Endothelial cell of hepatic sinusoid (primary cell): ENCODE data around the gene RBBP4.

Source experiments
- in situ Hi-C: cut with HindIII; loops from 2 replicates; pipeline ENCODE4 v1.10.0; 2017; ENCODE audit warnings: low sequenced_read_pairs

RBBP4 gene

DNA sequence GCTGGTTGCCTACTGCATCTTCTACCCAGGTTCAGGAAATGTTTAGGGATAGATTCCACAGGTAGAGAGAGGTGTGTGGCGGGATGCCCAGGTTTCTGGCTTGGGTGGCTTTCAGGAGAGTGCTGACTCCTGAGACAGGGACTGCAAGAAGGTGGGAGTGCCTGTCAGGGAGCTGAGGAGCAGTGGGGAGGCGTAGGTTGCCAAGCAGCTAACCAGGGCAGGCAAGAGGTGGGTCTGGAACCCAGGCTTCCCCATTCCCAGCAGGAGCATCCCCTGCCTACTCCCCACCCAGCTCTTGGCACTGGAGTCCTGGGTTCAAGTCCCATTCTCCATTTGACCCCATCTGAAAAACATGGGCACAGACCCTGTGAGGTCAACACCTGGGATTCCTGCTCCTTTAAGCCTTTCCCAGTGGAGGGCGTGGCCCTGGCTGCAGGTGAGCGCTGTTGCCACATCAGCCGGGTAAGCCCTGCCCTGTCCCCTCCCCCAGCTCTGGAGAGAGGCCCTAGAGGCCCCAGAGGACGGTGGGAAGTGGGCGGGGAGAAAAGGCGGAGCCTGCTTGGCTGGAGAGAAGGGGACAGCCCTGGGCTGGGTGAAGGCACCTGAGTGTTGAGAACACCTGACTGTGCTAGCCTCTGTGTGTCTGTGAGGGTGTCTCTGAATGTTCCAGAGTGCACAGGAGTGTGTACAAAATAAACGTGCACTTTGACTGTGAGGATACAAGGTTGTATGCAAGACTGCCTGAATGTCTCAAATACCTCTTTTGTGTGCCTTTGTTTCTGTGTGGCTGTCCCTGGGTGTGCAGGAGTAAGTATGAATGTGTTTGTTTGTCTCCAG lies 65.5 kb downstream of the RBBP4 start:
- in situ Hi-C loops = no loop called here

DNA sequence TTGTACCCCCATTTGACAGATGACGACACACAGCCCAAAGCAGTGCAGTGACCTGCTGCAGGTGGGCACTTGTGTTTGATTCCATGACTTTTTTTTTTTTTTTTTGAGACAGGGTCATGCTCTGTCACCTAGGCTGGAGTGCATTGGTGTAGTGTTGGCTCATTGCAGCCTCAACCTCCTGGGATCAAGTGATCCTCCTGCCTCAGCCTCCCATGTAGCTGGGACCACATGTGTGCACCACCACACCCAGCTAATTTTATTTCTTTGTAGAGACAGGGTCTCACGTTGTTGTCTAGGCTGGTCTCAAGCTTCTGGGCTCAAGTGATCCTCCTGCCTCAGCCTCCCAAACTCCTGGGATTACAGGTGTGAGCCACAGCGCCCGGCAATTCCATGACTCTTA lies 66.5 kb downstream of the RBBP4 start:
- in situ Hi-C loops = no loop called here

DNA sequence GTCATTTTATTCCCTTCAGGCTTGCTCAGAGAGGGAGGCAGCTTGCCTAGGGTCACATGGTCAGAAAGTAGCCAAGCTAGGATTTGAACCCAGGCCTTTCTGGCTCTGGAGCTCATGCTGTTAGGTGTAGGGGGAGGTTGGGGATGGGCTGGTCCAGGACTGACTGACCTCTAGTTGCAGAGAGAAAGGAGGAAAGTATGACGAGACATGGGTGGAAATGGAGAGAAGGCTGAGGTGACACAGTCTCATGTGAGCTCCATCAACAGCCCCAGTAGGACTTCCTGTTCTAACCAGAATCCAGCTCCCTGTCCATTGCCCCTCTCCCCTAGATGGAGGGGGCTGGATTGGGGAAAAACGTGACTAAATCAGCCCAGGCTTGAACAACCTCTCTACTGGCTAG lies 67.0 kb downstream of the RBBP4 start:
- in situ Hi-C loops = no loop called here

DNA sequence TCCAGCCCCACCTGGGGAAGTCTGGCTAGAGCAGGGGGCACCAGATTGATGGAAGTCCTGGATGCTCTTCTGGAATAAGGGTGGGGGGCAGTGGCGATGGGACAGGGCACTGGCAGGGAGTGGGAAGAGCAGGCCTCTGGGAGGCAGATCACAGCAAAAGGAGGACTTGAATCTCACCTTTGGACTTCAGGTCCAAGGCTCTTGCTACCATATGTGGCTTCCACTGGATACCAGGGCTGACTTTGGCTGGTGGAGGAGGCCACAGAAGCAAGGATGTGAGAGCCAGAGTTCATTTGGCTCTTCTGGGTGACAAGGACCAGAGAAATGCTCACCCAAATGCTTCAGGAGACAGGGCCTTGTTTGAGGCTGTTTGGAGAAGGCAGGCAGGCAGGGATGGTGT lies 67.5 kb downstream of the RBBP4 start:
- in situ Hi-C loops = no loop called here

DNA sequence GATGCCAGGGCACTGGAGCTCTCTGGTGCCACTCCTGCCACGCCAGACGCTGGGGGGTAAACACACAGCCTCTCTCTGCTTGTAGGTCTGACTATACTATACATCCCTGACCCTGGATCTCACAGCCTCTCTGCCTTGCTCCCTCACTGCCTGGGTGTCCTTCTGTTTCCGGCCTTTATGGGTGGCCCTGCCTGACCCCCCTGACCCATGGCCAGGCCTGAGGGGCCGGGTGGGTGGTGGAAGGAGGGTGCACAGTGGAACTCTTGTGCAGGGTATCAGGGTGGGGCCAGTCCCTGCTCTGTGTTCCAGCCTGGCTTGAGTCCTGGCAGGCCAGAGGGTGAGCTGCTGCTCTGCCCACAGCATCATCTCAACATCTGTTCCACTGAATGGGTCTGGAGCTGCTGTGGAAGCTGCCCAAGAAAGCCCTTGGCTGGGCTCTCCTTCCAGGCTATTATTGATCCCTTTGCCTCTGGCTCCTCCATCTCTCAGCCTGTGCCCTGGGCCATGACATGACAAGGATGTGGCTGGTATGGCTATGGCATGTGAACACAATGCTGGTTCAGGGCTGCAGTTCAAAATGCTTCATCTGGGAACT lies 68.8 kb downstream of the RBBP4 start:
- in situ Hi-C loops = no loop called here

DNA sequence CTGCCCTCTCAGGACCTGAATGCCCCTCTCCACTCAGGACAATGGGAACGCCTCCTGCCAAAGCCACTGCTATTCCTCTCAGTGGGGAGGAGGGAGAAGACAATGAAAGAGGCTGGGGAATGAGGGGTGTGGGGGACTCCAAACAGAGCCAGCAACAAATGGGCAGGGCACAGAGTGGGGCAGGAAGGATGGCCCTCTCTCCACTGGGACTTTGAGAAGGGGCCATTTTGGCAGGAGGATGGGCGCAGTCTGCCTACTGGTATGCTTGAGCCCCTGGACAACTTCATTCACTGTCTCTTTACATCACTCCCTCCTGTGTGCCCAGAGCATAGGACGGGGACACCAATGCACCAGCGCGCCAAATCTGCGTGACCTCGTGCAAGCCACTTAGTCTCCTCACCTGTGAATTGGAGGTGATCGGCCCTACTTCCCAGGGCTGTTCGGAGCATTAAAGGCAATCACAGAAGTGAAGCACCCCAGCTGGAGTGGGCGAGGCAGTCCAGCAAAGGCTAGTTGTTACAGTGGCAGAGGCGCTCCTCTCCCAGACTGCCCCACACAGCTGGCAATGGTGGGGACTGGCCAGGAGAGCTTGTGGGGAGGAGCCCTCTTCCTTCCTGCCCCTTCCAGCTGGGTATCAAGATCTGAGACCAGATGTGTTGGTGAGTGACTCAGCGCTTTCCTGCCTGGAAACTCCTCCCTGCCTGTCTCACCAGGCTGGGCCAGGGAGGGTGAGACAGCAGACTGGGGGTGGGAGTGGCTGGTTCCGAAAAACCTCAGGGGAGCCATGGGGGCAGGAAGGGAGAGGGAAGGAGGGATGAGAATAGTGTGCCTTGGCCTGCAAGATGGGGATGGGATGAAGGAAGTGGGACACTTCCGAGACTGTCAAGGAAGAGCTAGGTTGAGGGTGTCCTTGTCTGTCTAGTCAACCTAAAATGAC lies 73.9 kb downstream of the RBBP4 start:
- in situ Hi-C loops = no loop called here

DNA sequence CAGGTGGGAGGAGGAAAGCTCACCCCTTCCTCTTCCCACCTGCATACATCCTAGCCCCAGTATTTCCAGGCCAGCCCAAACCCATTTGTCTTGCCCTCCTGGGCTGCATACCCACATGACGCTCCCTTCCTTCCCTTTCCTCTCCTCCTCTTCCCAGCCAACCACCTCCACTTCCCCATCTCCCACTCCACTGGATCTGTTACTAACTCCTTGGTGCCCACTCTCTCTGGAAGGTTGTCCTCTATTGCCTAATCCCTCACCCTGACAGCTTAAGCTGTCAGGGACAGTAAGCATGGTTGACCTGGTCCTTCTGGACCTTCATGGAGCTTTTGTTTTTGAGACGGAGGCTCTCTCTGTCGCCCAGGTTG lies 74.6 kb downstream of the RBBP4 start:
- in situ Hi-C loops = no loop called here

DNA sequence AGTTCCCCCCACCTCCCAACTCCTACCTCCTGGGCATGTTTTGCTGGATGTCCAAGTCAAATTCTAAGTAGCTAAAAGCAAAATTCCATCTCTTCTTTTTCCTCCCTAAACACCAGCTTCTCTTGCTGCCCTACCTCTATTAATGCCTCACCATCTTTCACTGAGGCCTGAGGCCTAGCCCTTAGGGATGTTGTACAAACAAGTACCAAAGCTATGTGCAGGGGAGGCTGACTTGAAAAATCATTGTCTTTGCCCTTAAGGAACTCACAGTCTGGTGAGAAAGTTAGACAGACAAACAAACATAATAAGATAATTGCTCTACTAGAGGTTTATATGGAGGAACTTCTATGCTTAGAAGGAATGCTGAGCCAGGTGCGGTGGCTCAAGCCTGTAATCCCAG lies 76.9 kb downstream of the RBBP4 start:
- in situ Hi-C loops = no loop called here

DNA sequence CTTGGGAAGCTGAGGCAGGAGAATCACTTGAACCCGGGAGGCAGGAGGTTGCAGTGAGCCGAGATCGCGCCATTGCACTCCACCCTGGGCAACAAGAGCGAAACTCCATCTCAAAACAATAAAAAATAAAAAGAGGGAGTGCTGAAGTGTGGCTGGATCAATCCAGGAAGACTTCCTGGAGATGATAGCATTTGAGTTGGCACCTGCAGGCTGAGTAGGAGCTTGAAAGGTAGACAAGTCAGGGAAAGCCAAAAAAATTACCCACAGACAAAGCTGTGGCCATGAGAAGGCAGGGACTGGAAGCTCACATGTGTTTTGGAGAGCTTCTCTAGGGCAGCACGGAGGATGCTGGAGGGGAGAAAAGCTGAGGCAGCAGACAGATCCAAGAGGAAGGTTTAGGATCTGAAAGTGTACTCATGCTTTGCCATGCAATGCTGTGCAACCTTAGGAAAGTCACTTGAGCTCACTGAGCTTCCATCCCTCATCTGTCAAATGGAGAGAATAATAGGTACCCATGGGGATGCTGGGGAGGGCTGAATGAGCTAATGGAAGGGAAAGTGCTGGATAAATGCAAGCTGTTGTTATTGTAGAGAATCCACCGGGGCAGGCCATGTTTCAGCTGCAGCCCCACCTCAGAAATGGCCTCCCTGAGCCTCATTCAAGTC lies 77.5 kb downstream of the RBBP4 start:
- in situ Hi-C loops = no loop called here

DNA sequence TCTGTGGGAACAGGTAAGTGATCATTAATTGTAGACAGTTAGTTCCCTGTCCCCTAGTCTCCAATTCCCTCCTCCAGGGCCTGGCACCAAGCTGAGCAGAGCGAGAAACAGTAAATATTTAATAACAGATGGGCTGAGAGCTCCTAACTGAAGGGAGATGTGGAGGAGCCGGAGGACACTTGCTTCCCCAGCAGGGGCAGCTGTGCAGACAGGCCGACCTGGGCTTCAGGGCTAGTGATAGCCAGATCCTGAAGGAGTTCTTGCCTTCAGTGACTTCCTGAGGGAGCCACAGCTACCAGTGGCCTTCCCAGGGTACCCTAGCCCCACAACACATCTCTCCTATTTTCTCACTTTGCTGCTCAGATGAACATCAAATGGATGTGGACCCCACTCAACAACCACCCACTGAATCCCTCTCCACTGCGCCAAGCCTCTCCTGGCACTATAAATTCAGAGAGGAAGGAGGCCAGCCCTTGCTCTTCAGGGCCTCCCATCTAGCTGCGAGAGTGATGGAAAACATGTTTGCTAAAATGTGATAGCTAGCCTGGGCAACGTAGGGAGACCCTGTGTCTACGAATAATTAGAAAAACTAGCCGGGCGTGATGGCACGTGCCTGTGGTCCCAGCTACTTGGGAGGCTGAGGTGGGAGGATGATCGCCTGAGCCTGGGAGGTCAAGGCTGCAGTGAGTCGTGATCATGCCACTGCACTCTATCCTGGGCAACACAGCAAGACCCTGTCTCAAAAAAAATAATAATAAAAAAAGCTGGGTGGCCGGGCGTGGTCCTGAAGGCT lies 78.4 kb downstream of the RBBP4 start:
- in situ Hi-C loops = no loop called here

DNA sequence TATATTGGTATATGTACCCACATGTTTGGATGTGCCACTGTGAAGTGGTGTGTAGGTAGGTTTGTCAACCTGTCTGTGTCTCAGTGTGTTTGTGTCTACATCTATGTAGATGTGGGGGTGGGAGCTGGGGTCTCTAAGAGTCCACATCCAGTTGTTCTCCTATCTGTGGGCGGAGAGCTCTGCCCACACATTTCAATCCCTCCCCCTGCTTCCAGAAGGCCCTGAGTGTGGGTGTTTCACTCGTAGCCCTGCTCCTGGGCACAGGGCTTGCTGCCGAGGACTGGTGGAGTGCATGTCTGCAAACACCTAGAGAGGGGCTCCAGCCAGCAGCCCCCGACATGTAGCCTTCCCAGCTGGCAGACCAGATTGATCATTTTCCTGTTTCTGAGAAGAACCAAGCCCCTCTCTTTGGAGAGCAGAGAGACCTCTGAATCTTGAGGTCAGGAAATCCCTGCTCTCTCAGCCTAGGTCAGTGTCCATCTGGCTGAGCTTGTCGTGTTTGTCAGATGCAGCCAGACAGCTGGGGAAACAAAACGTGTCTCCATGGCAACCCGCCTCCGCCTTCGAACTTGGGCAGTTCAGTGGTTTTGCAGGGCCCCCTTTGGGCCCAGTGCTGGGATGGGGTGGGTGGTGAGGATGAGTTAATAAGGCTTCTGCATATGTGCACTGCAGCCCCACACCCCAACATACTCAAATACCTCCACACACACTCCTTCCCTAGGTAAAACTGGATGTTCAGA lies 82.7 kb downstream of the RBBP4 start:
- in situ Hi-C loops = no loop called here
